Measurements from ENCODE around the gene COBL. TPM values are rescaled to one million over a fixed set of nuclear protein-coding genes. Genes with fewer than 3 reads are reported as not detected.

Gene COBL
- total RNA-seq, 2 experiments from 2014 or later: not detected

DNA sequence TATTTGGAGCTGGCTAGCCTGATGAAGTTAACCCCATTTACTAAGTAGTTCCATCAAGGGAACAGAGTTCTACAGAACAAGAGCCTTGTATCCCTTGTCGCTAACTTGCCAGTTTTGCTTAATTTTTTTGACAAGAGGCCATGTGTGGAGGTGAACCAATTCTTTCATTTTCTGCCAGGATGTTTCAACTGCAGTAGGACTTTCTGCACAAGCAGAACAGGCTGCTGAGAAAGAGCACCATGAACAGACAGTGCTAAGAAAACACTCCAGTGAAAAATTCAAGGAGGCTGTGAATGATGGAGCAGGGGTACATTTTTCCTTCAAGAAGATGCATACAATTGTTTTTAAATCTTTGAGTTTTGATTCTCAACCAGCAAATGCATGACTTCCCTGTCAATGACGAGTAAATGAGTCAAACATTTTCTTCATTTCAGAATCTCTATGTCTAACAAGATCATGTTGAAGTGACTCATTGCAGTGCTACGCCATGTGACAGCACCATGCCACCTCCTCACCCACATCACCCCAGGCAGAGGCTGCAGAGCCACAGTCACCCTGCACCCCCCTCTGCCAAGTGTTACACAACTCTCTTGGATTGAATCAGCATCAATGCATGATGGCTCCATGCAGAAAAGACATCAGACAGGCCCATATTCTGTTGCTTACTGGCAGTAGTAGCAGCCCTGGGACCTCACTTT, 193.1 kb downstream of the COBL start:
- Mint-ChIP-seq H3K4me1 (ENCODE audit: low read depth) (peaks cover 27% of the 10 kb centered on the region), H3K36me3 (ENCODE audit: low read depth) (no peaks in the 10 kb centered on the region), H3K4me3 (no peak overlapping the region), H3K27ac (peak overlapping the region; percentile 37), H3K9me3 (ENCODE audit: insufficient read depth) (no peaks in the 10 kb centered on the region), H3K27me3 (ENCODE audit: low read depth) (no peaks in the 10 kb centered on the region)
- ChIA-PET POLR2A (no interaction called here), CTCF (interaction anchor here (2.3 kb wide), 1 partner anchor 18 kb away, joined by 35 read pairs; no protein-coding TSS in a partner anchor)
- peak; percentile 44 for ATAC-seq
- DNase-seq: peak; percentile 41

DNA sequence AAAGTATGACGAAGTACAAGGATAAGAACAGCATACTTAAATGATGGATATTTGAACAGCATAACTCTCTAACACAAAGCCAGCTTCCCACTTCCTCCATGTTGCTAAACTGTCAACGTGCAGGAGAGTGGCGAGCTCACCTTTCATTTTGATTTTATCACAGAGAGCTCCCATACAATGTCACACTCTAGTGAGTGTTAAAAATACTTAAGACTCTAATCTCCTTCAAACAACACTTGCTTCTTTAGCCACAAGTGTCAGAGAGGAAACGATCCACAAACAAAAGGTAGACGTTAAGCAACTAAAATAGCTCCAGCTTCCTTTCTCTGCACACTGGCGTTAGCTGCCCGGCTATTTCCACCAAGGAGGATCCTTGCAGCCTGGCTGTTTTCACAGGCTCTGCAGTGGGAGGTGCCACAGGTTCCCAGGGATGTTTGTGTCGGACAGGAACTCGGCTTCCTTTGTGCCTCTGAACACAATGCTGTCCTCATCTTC, 194.6 kb downstream of the COBL start:
- Mint-ChIP-seq H3K4me3 (peak overlapping the region; percentile 29), H3K9me3 (ENCODE audit: insufficient read depth) (no peaks in the 10 kb centered on the region), H3K27me3 (ENCODE audit: low read depth) (no peaks in the 10 kb centered on the region), H3K36me3 (ENCODE audit: low read depth) (no peaks in the 10 kb centered on the region), H3K27ac (peak overlapping the region; percentile 41), H3K4me1 (ENCODE audit: low read depth) (peaks cover 27% of the 10 kb centered on the region)
- ChIA-PET POLR2A (interaction anchor here (0.9 kb wide), 1 partner anchor 18 kb away, joined by 3 read pairs; no protein-coding TSS in a partner anchor), CTCF (interaction anchor here (0.8 to 2.3 kb wide), 6 partner anchors 9 to 654 kb away, joined by 4 to 35 read pairs (median 6); no protein-coding TSS in a partner anchor)
- DNase-seq (peak; percentile 20), ATAC-seq (peak; percentile 44)

GRCh38 chr7:51121036-51121790, 195.4 kb downstream of the COBL start:
- POLR2A ChIA-PET: interaction anchor here (0.7 kb wide), 1 partner anchor 460 kb away, joined by 5 read pairs; no protein-coding TSS in a partner anchor
- Mint-ChIP-seq H3K27me3 (ENCODE audit: low read depth) (no peaks in the 10 kb centered on the region), H3K27ac (peak overlapping the region; percentile 41), H3K4me1 (ENCODE audit: low read depth) (peaks cover 27% of the 10 kb centered on the region), H3K36me3 (ENCODE audit: low read depth) (no peaks in the 10 kb centered on the region), H3K9me3 (ENCODE audit: insufficient read depth) (no peaks in the 10 kb centered on the region), H3K4me3 (peak overlapping the region; percentile 29)
- no peak for DNase-seq
- CTCF ChIA-PET: interaction anchor here (1.0 to 2.3 kb wide), 5 partner anchors 8 to 508 kb away, joined by 4 to 35 read pairs (median 6); no protein-coding TSS in a partner anchor
- ATAC-seq: peak; percentile 36

DNA sequence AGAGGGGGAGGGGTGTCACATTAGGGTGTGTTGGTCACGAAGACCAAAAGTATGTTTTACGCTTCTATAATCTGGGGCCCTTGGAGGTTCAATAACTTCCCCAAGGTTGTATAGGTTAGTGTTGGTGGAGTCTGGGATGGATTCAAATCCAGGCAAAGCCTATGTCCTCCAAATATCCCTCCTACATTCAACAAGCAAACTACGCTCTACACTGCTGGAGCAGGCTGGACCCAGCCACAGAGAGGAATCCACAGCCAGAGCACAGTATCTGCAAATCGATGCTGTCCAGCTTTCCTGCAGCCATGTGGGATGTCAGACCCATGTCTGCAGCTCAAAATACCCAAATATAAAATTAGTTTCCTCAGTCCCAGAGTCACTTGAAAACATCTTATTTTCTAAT, 198.0 kb downstream of the COBL start:
- Mint-ChIP-seq H3K4me1 (ENCODE audit: low read depth) (peaks cover 25% of the 10 kb centered on the region), H3K27ac (no peak overlapping the region), H3K9me3 (ENCODE audit: insufficient read depth) (no peaks in the 10 kb centered on the region), H3K4me3 (no peak overlapping the region), H3K27me3 (ENCODE audit: low read depth) (peaks cover 2% of the 10 kb centered on the region), H3K36me3 (ENCODE audit: low read depth) (no peaks in the 10 kb centered on the region)
- ChIA-PET CTCF (interaction anchor here (1.0 to 1.4 kb wide), 2 partner anchors 22 to 44 kb away, joined by 3 to 5 read pairs; no protein-coding TSS in a partner anchor), POLR2A (no interaction called here)
- ATAC-seq (no peak), DNase-seq (no peak)

DNA sequence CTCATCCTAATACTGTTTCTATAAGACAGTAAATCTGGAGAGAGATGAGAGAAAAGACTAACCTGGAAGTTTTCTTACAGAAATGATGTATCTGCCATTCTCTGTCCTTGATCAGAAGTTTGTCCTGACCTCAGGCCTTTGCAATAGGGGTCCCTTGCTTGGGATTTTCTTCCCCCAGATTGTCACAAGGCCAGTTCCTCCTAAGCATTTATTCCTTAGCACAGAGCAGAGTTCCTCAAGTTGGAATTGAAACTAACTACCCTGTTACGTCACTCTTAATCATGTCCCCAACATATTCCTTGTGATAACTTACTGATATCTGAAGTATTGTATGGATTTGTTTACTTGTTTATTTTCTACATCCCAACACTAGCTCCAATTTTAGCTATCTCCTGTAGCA, 202.1 kb downstream of the COBL start:
- POLR2A ChIA-PET: no interaction called here
- no peaks in the 10 kb centered on the region for H3K9me3 Mint-ChIP-seq (ENCODE audit: insufficient read depth)
- H3K4me1 Mint-ChIP-seq (ENCODE audit: low read depth): no peaks in the 10 kb centered on the region
- H3K27me3 Mint-ChIP-seq (ENCODE audit: low read depth): peaks cover 2% of the 10 kb centered on the region
- no peaks in the 10 kb centered on the region for H3K36me3 Mint-ChIP-seq (ENCODE audit: low read depth)
- H3K27ac Mint-ChIP-seq: no peak overlapping the region
- ATAC-seq (no peak), DNase-seq (no peak)
- CTCF ChIA-PET: no interaction called here
- no peak overlapping the region for H3K4me3 Mint-ChIP-seq

DNA sequence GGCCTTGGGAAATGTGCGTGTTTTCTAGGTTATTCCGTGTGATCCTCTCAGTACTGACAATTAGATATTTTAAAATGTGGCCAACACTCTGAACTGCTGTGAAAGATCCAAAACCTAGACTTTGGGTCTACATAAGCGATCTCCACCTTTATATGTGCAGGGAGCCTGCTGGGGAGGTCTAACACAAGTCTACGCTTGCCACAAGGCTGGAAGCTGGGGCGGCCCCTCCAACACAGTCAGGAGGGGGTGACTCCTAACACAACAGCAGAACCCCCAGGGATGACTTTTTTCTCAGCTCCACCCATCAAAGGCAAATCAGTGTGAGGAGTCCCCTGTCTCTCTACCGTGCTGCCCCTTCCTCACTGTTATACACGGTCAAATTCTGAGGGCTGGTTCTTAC, 202.6 kb downstream of the COBL start:
- ChIA-PET CTCF (no interaction called here), POLR2A (no interaction called here)
- Mint-ChIP-seq H3K36me3 (ENCODE audit: low read depth) (no peaks in the 10 kb centered on the region), H3K4me1 (ENCODE audit: low read depth) (no peaks in the 10 kb centered on the region), H3K27me3 (ENCODE audit: low read depth) (peaks cover 2% of the 10 kb centered on the region), H3K27ac (no peak overlapping the region), H3K9me3 (ENCODE audit: insufficient read depth) (no peaks in the 10 kb centered on the region), H3K4me3 (no peak overlapping the region)
- DNase-seq (no peak), ATAC-seq (no peak)

DNA sequence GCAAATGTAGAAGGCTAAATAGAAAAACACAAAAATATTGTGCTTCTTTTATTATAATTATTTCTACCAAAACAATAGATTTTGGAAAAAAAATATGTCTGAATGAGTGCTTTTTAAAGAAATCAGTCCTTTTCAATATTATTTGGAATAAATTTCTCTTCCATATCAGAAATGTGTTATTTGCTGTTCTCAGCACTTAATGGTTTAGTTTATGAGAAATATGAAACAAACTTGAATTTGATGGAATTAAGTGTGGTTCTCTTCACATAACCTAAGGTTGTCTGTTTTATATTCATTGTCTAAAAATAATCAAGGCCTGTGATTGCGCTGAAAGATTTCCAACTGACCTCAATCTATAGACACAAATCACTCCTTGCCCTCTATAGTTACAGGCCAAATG, 203.0 kb downstream of the COBL start:
- POLR2A ChIA-PET: no interaction called here
- DNase-seq (no peak), ATAC-seq (no peak)
- CTCF ChIA-PET: interaction anchor here (1.3 kb wide), 1 partner anchor 8 kb away, joined by 4 read pairs; no protein-coding TSS in a partner anchor
- Mint-ChIP-seq H3K27ac (no peak overlapping the region), H3K27me3 (ENCODE audit: low read depth) (peaks cover 2% of the 10 kb centered on the region), H3K4me3 (no peak overlapping the region), H3K4me1 (ENCODE audit: low read depth) (no peaks in the 10 kb centered on the region), H3K36me3 (ENCODE audit: low read depth) (no peaks in the 10 kb centered on the region), H3K9me3 (ENCODE audit: insufficient read depth) (no peaks in the 10 kb centered on the region)

GRCh38 chr7:51111241-51111940, 205.2 kb downstream of the COBL start:
- Mint-ChIP-seq H3K9me3 (ENCODE audit: insufficient read depth) (no peaks in the 10 kb centered on the region), H3K27ac (no peak overlapping the region), H3K27me3 (ENCODE audit: low read depth) (peaks cover 2% of the 10 kb centered on the region), H3K36me3 (ENCODE audit: low read depth) (no peaks in the 10 kb centered on the region), H3K4me3 (no peak overlapping the region), H3K4me1 (ENCODE audit: low read depth) (no peaks in the 10 kb centered on the region)
- ATAC-seq (no peak), DNase-seq (no peak)
- POLR2A ChIA-PET: no interaction called here
- CTCF ChIA-PET: no interaction called here

DNA sequence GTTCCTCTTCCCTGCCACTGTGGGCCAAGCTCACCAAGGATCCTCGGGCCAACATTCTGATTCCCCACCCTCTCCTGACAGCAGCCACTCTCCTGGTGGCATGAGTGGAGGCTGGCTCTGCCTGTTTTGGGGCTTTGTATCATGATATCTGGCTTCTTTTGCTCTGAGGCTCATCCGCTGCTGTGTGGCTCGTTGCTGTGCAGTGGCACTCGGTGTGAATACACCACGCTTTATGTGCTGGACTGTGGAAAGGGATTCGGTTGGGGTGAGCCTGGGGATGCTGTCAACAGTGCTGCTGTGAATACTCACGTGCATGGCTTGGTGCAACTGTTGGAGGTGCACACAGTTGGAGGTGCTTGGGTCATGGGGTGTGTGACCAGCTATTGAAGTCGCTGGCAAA, 208.5 kb downstream of the COBL start:
- DNase-seq: peak; percentile 9
- H3K4me3 Mint-ChIP-seq: no peak overlapping the region
- no peaks in the 10 kb centered on the region for H3K36me3 Mint-ChIP-seq (ENCODE audit: low read depth)
- ATAC-seq: no peak
- no peak overlapping the region for H3K27ac Mint-ChIP-seq
- H3K4me1 Mint-ChIP-seq (ENCODE audit: low read depth): no peaks in the 10 kb centered on the region
- H3K9me3 Mint-ChIP-seq (ENCODE audit: insufficient read depth): no peaks in the 10 kb centered on the region
- no peaks in the 10 kb centered on the region for H3K27me3 Mint-ChIP-seq (ENCODE audit: low read depth)
- CTCF ChIA-PET: no interaction called here
- POLR2A ChIA-PET: no interaction called here

- Mint-ChIP-seq H3K9me3 (ENCODE audit: insufficient read depth) (no peaks in the 10 kb centered on the region), H3K4me1 (ENCODE audit: low read depth) (no peaks in the 10 kb centered on the region), H3K36me3 (ENCODE audit: low read depth) (no peaks in the 10 kb centered on the region), H3K4me3 (no peak overlapping the region), H3K27ac (no peak overlapping the region), H3K27me3 (ENCODE audit: low read depth) (no peaks in the 10 kb centered on the region)
- POLR2A ChIA-PET: no interaction called here
- DNase-seq: no peak
- CTCF ChIA-PET: no interaction called here
- no peak for ATAC-seq
These were observed 212.3 kb downstream of the COBL start for GRCh38 chr7:51104278-51104677.

- Mint-ChIP-seq H3K4me1 (ENCODE audit: low read depth) (no peaks in the 10 kb centered on the region), H3K4me3 (no peak overlapping the region), H3K9me3 (ENCODE audit: insufficient read depth) (no peaks in the 10 kb centered on the region), H3K36me3 (ENCODE audit: low read depth) (no peaks in the 10 kb centered on the region), H3K27ac (no peak overlapping the region), H3K27me3 (ENCODE audit: low read depth) (no peaks in the 10 kb centered on the region)
- ATAC-seq (no peak), DNase-seq (no peak)
- ChIA-PET POLR2A (no interaction called here), CTCF (no interaction called here)
These were observed 212.9 kb downstream of the COBL start for GRCh38 chr7:51103718-51104117.

DNA sequence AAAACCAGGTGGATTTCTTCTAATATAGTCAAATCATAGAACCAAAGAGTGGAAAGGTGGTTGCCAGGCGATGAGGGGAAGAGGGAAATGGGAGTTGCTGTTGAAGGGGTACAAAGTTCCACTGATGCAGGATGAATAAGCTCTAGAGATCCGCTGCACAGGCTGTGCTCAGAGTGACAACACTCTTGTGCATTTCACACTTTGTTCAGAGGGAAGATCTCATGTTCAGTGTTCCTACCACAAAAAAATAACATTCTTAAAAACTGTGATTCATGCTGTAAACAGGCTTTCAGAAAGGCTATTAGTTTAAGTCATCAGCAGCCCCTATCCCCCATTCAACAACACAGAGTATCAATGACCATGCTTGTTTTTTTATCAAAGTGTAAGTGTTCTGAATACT, 213.8 kb downstream of the COBL start:
- Mint-ChIP-seq H3K4me1 (ENCODE audit: low read depth) (no peaks in the 10 kb centered on the region), H3K4me3 (no peak overlapping the region), H3K27ac (no peak overlapping the region), H3K27me3 (ENCODE audit: low read depth) (no peaks in the 10 kb centered on the region), H3K36me3 (ENCODE audit: low read depth) (no peaks in the 10 kb centered on the region), H3K9me3 (ENCODE audit: insufficient read depth) (no peaks in the 10 kb centered on the region)
- DNase-seq (no peak), ATAC-seq (no peak)
- CTCF ChIA-PET: no interaction called here
- POLR2A ChIA-PET: no interaction called here

Data from activated CD8-positive, alpha-beta T cell treated with anti-CD3 and anti-CD28 coated beads, Interleukin-2, amount 10 ng/mL, durations not matched to agents 7 days and 5 days (primary cell).